ENCODE results near the gene AFDN.
A peak's percentile ranks its signal among the peaks of the same experiment; 100 is the strongest.

The AFDN gene

GRCh38 chr6:167856474-167856873 is 29.8 kb downstream of the AFDN start:
- DNase-seq (ENCODE audit: low read depth in 2 of 2) = no peak
- TF ChIP-seq CTCF (IDR thresholded peaks at IDR 0.05; ENCODE audit: low read depth, low read length) = no peak

GRCh38 chr6:167856999-167857660 is 30.4 kb downstream of the AFDN start:
- H3K4me3 ChIP-seq (replicated peaks in 1 of 2; ENCODE audit: low read depth in 2 of 2, low read length in 2 of 2) = no peak overlapping the region
- no peak for TF ChIP-seq CTCF (IDR thresholded peaks at IDR 0.05; ENCODE audit: low read depth, low read length)
- peak; percentile 83 to 92 for DNase-seq (ENCODE audit: low read depth in 2 of 2)

More at GRCh38 chr6:167856474-167856873, 29.8 kb downstream of the AFDN start:
- H3K4me3 ChIP-seq (replicated peaks in 1 of 2; ENCODE audit: low read depth in 2 of 2, low read length in 2 of 2) = no peak overlapping the region

- peak; percentile 55 to 76 for DNase-seq (ENCODE audit: low read depth in 2 of 2)
- no peak for TF ChIP-seq CTCF (IDR thresholded peaks at IDR 0.05; ENCODE audit: low read depth, low read length)
- H3K4me3 ChIP-seq (replicated peaks in 1 of 2; ENCODE audit: low read depth in 2 of 2, low read length in 2 of 2) = no peak overlapping the region
These were observed 31.4 kb downstream of the AFDN start for GRCh38 chr6:167858086-167858591.

- DNase-seq (ENCODE audit: low read depth in 2 of 2) = peak in 1 of 2 donors; percentile 27
- TF ChIP-seq CTCF (IDR thresholded peaks at IDR 0.05; ENCODE audit: low read depth, low read length) = no peak
- no peak overlapping the region for H3K4me3 ChIP-seq (replicated peaks in 1 of 2; ENCODE audit: low read depth in 2 of 2, low read length in 2 of 2)
These were observed 32.3 kb downstream of the AFDN start for GRCh38 chr6:167858842-167859664.

GRCh38 chr6:167860550-167861226 is 34.0 kb downstream of the AFDN start:
- H3K4me3 ChIP-seq (replicated peaks in 1 of 2; ENCODE audit: low read depth in 2 of 2, low read length in 2 of 2) = no peak overlapping the region
- no peak for DNase-seq (ENCODE audit: low read depth in 2 of 2)
- TF ChIP-seq CTCF (IDR thresholded peaks at IDR 0.05; ENCODE audit: low read depth, low read length) = no peak

- no peak for TF ChIP-seq CTCF (IDR thresholded peaks at IDR 0.05; ENCODE audit: low read depth, low read length)
- DNase-seq (ENCODE audit: low read depth in 2 of 2) = no peak
- no peak overlapping the region for H3K4me3 ChIP-seq (replicated peaks in 1 of 2; ENCODE audit: low read depth in 2 of 2, low read length in 2 of 2)
These were observed 34.7 kb downstream of the AFDN start for GRCh38 chr6:167861424-167861823.
